ENCODE measurements around the gene SEPTIN8.

DNA sequence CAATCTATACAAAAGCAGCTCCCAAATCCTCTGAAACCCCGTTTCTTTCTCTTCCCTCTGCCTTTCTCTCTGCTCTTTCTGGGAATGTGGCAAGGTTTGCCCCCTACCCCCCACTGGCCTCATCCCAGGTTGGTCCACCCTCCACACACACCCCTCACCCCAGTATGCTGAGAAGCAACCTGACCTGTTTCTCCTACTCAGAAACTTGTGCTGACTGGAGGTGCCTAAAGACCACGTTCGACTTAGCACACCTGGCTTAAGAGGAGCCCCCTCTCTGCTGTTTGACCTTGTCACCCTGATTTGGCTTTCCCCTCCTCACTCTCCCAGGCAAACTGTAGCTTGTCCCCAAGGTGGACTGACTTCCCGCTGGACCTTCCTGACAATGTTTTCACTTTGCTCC, 1.1 kb upstream of the SEPTIN8 start:
- TF ChIP-seq, protein P1, sequence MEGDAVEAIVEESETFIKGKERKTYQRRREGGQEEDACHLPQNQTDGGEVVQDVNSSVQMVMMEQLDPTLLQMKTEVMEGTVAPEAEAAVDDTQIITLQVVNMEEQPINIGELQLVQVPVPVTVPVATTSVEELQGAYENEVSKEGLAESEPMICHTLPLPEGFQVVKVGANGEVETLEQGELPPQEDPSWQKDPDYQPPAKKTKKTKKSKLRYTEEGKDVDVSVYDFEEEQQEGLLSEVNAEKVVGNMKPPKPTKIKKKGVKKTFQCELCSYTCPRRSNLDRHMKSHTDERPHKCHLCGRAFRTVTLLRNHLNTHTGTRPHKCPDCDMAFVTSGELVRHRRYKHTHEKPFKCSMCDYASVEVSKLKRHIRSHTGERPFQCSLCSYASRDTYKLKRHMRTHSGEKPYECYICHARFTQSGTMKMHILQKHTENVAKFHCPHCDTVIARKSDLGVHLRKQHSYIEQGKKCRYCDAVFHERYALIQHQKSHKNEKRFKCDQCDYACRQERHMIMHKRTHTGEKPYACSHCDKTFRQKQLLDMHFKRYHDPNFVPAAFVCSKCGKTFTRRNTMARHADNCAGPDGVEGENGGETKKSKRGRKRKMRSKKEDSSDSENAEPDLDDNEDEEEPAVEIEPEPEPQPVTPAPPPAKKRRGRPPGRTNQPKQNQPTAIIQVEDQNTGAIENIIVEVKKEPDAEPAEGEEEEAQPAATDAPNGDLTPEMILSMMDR (IDR thresholded peaks at IDR 0.05; ENCODE audit: low read depth, low read length) = no peak
- TF ChIP-seq EZH2phosphoT487 (IDR thresholded peaks at IDR 0.05; ENCODE audit: low read depth) = no peak
